ENCODE results near the gene IL2RA.

Gene IL2RA

DNA sequence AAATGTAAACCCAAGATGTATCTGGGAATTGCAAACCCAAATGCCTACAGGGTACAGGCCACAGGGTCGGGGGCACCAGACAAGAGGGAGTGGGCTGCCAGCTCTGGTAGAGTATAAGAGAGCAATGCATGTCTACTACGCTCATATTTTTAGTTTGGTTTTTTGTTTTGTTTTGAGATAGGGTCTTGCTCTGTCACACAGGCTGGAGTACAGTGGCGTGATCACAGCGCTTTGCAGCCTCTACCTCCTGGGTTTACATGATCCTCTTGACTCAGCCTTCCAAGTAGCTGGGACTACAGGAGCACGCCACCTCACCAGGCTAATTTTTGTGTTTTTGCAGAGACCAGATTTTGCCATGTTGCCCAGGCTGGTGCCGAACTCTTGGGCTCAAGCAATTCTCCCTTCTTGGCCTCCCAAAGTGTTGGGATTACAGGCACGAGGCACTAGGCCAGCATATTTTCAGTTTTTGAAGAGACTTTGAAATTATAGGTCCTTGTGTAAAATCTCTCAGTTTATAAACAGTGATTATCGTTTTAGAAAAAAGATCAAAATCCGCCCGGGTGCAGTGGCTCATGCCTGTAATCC lies 73.7 kb downstream of the IL2RA start:
- Histone ChIP-seq H3K9ac (ENCODE audit: low read depth in 1 of 2, low read length in 2 of 2) (no peak overlapping the region), H3K36me3 (ENCODE audit: control insufficient read depth in 2 of 2, insufficient read depth in 2 of 2, low read length in 2 of 2) (no peaks in the 10 kb centered on the region), H3K4me3 (ENCODE audit: low read length in 2 of 2) (no peak overlapping the region), H3K9me3 (ENCODE audit: control insufficient read depth in 2 of 2, low read length in 2 of 2) (no peaks in the 10 kb centered on the region), H3K4me1 (ENCODE audit: control insufficient read depth in 2 of 2, insufficient read depth in 2 of 2, low read length in 2 of 2) (peaks cover 7 to 8% of the 10 kb centered on the region in 2 donors), H3K27ac (ENCODE audit: low read depth in 2 of 2, low read length in 2 of 2) (peak overlapping the region in 1 of 2 donors; percentile 9), H3K27me3 (ENCODE audit: control insufficient read depth in 2 of 2, insufficient read depth in 2 of 2, low read length in 2 of 2) (no peaks in the 10 kb centered on the region)

DNA sequence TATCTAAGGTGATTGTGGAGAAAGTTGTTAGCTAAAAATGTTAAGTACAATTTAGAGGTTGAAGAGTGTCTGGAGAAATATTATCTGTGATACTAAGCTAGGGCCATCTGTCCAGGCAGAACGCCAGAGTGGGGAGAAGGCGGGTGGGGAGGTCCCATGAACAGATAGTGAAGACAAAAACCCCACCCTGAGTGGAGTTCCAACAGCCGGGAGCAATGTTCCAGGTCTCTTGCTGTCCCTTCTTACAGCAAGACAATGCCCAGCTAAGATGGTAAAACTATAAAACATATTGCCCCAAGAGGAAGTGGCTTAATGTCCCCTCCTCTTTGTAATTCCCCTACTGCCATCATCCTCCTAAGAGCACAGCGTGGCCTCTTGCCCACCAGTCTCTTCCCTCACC lies 74.4 kb downstream of the IL2RA start:
- Histone ChIP-seq H3K27me3 (ENCODE audit: control insufficient read depth in 2 of 2, insufficient read depth in 2 of 2, low read length in 2 of 2) (no peaks in the 10 kb centered on the region), H3K4me3 (ENCODE audit: low read length in 2 of 2) (peak overlapping the region in 1 of 2 donors; percentile 13), H3K9me3 (ENCODE audit: control insufficient read depth in 2 of 2, low read length in 2 of 2) (no peaks in the 10 kb centered on the region), H3K36me3 (ENCODE audit: control insufficient read depth in 2 of 2, insufficient read depth in 2 of 2, low read length in 2 of 2) (no peaks in the 10 kb centered on the region), H3K9ac (ENCODE audit: low read depth in 1 of 2, low read length in 2 of 2) (no peak overlapping the region), H3K27ac (ENCODE audit: low read depth in 2 of 2, low read length in 2 of 2) (peak overlapping the region in 1 of 2 donors; percentile 9), H3K4me1 (ENCODE audit: control insufficient read depth in 2 of 2, insufficient read depth in 2 of 2, low read length in 2 of 2) (peaks cover 7 to 8% of the 10 kb centered on the region in 2 donors)

DNA sequence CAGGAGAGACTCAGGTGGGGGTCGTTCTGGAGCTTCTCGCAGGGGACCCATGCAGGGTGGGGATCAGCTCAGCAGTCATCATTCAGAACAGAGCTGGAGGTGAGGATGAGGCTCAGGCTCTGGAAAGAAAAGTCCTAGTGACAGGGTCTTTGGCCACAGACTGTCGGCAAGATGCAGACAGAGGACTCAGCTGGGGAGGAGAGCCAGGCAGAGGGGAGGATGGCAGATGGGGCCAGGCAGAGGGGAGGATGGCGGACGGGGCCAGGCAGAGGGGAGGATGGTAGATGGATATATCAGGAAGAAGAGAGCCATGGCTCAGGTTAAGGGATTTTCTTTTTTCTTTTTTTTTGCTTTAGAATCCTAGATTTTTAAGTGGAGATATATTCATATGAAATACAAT lies 77.1 kb downstream of the IL2RA start:
- no peak overlapping the region for H3K4me3 ChIP-seq (ENCODE audit: low read length in 2 of 2)
- no peaks in the 10 kb centered on the region for H3K36me3 ChIP-seq (ENCODE audit: control insufficient read depth in 2 of 2, insufficient read depth in 2 of 2, low read length in 2 of 2)
- no peak overlapping the region for H3K9ac ChIP-seq (ENCODE audit: low read depth in 1 of 2, low read length in 2 of 2)
- peaks cover 7 to 8% of the 10 kb centered on the region in 2 donors for H3K4me1 ChIP-seq (ENCODE audit: control insufficient read depth in 2 of 2, insufficient read depth in 2 of 2, low read length in 2 of 2)
- no peaks in the 10 kb centered on the region for H3K27me3 ChIP-seq (ENCODE audit: control insufficient read depth in 2 of 2, insufficient read depth in 2 of 2, low read length in 2 of 2)
- no peaks in the 10 kb centered on the region for H3K9me3 ChIP-seq (ENCODE audit: control insufficient read depth in 2 of 2, low read length in 2 of 2)
- no peak overlapping the region for H3K27ac ChIP-seq (ENCODE audit: low read depth in 2 of 2, low read length in 2 of 2)

DNA sequence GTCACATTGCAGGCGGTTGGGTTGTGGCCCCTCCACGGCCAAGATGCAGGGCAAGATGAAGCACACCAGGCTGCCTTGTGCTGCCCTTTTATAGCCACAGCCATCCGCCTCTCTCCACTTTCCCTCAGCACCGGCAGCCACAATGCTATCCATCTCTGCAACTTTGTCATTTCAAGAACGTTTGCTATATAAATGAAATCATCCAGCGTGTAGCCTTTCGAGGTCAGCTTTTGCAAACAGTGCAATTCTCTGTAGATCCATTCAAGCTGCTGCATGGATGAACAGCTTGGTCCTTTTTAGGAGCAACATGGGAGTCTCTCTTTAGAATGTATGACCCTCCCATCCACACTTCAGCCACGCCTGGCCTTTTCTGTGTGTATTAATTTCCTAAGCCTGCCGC lies 78.4 kb downstream of the IL2RA start:
- Histone ChIP-seq H3K4me3 (ENCODE audit: low read length in 2 of 2) (no peak overlapping the region), H3K36me3 (ENCODE audit: control insufficient read depth in 2 of 2, insufficient read depth in 2 of 2, low read length in 2 of 2) (no peaks in the 10 kb centered on the region), H3K9ac (ENCODE audit: low read depth in 1 of 2, low read length in 2 of 2) (no peak overlapping the region), H3K27ac (ENCODE audit: low read depth in 2 of 2, low read length in 2 of 2) (peak overlapping the region in 1 of 2 donors; percentile 16), H3K4me1 (ENCODE audit: control insufficient read depth in 2 of 2, insufficient read depth in 2 of 2, low read length in 2 of 2) (peaks cover 7 to 8% of the 10 kb centered on the region in 2 donors), H3K9me3 (ENCODE audit: control insufficient read depth in 2 of 2, low read length in 2 of 2) (no peaks in the 10 kb centered on the region), H3K27me3 (ENCODE audit: control insufficient read depth in 2 of 2, insufficient read depth in 2 of 2, low read length in 2 of 2) (no peaks in the 10 kb centered on the region)

DNA sequence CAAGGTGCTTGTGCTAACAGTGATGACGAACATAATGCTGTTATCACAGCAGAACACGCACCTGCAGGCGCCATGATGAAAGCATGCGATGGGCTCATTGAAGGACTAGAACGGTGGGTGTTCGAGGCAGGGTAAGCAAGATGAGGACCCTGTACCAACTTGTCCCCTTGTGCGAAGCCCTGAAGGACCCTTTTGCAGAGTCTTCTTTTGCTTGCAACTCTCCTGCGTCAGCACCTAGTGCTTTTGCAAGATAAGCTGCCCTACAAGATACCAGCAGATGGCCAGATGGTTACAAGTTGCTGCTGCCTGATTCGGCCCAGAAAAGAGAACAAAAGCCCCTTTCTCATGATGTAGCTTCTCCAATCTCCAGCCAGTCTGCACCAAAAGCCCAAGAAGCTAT lies 80.6 kb downstream of the IL2RA start:
- Histone ChIP-seq H3K27me3 (ENCODE audit: control insufficient read depth in 2 of 2, insufficient read depth in 2 of 2, low read length in 2 of 2) (no peaks in the 10 kb centered on the region), H3K9me3 (ENCODE audit: control insufficient read depth in 2 of 2, low read length in 2 of 2) (no peaks in the 10 kb centered on the region), H3K27ac (ENCODE audit: low read depth in 2 of 2, low read length in 2 of 2) (no peak overlapping the region), H3K4me1 (ENCODE audit: control insufficient read depth in 2 of 2, insufficient read depth in 2 of 2, low read length in 2 of 2) (peaks cover under 1% of the 10 kb centered on the region in 2 donors), H3K4me3 (ENCODE audit: low read length in 2 of 2) (no peak overlapping the region), H3K36me3 (ENCODE audit: control insufficient read depth in 2 of 2, insufficient read depth in 2 of 2, low read length in 2 of 2) (no peaks in the 10 kb centered on the region), H3K9ac (ENCODE audit: low read depth in 1 of 2, low read length in 2 of 2) (no peak overlapping the region)

DNA sequence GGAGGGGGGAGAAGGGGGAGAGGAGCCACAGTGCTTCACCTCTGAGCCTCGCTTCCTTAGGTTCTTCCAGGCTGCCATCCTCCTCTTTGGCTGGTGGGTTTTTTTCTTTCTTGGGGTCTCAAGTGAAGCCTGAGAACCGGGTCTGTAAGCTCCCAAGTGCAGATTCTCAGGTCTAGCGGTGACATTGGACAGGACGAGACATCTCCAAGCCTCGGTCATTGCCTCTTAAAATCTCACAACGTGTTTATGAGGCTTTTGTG lies 84.0 kb downstream of the IL2RA start:
- no peaks in the 10 kb centered on the region for H3K27me3 ChIP-seq (ENCODE audit: control insufficient read depth in 2 of 2, insufficient read depth in 2 of 2, low read length in 2 of 2)
- peak overlapping the region; percentile 96 to 98 for H3K9ac ChIP-seq (ENCODE audit: low read depth in 1 of 2, low read length in 2 of 2)
- H3K27ac ChIP-seq (ENCODE audit: low read depth in 2 of 2, low read length in 2 of 2), result peak overlapping the region; percentile 96 to 98
- H3K36me3 ChIP-seq (ENCODE audit: control insufficient read depth in 2 of 2, insufficient read depth in 2 of 2, low read length in 2 of 2), result no peaks in the 10 kb centered on the region
- no peaks in the 10 kb centered on the region for H3K9me3 ChIP-seq (ENCODE audit: control insufficient read depth in 2 of 2, low read length in 2 of 2)
- H3K4me1 ChIP-seq (ENCODE audit: control insufficient read depth in 2 of 2, insufficient read depth in 2 of 2, low read length in 2 of 2), result peaks cover 11 to 12% of the 10 kb centered on the region in 2 donors
- H3K4me3 ChIP-seq (ENCODE audit: low read length in 2 of 2), result peak overlapping the region; percentile 95 to 99

DNA sequence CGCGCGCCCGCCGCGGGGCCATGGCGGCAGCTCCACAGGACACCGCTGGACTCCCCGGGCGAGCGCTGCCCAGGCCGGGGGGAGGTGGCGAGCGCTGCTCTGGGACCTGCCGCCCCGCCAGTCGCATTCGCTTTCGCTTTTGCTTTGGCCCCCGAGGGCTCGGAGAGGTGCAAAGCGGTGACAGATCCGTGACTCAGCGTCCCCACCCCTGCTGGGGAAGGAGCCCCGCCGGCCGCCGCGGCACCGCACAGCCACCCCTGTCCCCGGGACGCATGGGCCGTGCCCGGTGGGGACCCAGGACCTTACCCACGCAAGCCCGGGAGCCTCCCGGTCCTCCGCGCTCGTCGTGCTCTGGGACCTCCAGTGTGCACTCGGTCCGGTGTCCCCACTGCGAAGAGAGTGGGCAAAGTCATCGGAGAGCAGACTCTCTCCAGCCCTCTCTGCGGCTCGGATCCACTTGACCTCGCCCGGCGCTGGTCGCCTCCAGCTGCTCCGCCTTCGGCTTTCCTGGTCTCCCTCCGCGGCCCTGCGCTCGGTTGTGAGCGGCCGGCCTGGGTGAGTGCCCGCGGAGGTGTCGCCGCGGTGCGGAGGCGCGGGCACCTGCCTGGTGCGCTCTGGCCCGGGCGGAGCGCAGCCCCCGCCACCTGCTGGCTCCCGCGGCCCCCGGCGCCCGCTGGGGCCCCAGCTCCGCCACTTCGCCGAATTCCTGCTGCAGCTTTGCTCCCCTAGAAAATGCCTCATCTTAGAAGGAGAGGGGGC lies 84.5 kb downstream of the IL2RA start, which contains the start of gene IL15RA:
TSS of gene IL15RA (minus strand) at position 73 of the 759 bp plus-strand sequence. CDS start at position 22, 51 bp downstream.
- H3K9ac ChIP-seq (ENCODE audit: low read depth in 1 of 2, low read length in 2 of 2), result peak within 1 kb of the TSS; percentile 96 to 98
- H3K4me3 ChIP-seq (ENCODE audit: low read length in 2 of 2), result peak within 1 kb of the TSS; percentile 95 to 99
- H3K27ac ChIP-seq (ENCODE audit: low read depth in 2 of 2, low read length in 2 of 2), result peak within 1 kb of the TSS; percentile 96 to 98
- H3K36me3 ChIP-seq (ENCODE audit: control insufficient read depth in 2 of 2, insufficient read depth in 2 of 2, low read length in 2 of 2), result no peaks in the 10 kb centered on the region
- H3K4me1 ChIP-seq (ENCODE audit: control insufficient read depth in 2 of 2, insufficient read depth in 2 of 2, low read length in 2 of 2), result peaks cover 11 to 15% of the 10 kb centered on the region in 2 donors
- H3K27me3 ChIP-seq (ENCODE audit: control insufficient read depth in 2 of 2, insufficient read depth in 2 of 2, low read length in 2 of 2), result no peaks in the 10 kb centered on the region
- H3K9me3 ChIP-seq (ENCODE audit: control insufficient read depth in 2 of 2, low read length in 2 of 2), result no peaks in the 10 kb centered on the region

DNA sequence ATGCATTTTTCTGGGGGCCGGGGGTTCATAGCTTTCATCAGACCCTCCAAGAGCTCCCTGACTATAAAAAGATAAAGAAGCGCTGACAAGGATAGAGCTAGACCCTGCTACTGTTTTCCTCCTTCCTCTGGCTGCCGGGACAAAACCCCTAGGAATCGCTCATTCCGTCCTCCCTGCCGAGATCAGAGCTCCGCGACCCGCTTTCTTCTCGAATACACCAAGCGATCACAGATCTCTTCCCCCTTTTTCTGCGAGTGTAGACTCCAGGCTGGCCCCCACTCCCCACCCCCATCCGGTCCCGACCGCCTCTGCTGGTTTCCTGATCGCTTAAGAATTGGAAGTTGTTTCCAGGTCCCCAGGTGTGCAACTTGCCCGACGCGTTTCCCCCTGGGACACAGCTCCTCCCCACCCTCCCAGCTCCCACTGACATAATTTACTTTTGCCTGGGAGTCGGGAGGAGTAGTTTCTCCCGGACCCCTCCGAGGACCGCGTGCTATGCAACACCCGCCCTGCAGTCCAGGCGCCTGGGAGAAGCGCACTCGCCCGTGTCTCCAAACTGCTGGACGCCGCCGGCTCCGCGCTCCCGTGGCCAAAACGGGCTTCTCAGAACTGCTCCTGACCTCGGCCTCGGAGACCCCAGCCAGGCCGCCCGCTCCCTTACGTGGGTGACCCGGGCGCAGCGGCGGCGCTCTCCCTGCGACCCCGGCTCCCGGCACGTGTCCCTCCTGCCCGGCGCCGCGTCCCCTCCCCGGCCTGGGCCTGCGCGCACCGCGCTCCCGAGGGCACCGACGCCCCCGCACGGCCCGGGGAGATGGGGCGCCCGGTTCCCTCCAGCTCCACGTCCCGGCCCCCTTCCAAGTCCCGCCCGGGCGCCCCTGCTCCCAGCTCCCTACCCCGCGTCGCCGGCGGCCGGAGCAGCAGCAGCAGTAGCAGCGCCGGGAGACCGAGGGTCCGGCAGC lies 85.4 kb downstream of the IL2RA start:
- H3K4me1 ChIP-seq (ENCODE audit: control insufficient read depth in 2 of 2, insufficient read depth in 2 of 2, low read length in 2 of 2), result peaks cover 15 to 19% of the 10 kb centered on the region in 2 donors
- no peaks in the 10 kb centered on the region for H3K27me3 ChIP-seq (ENCODE audit: control insufficient read depth in 2 of 2, insufficient read depth in 2 of 2, low read length in 2 of 2)
- H3K4me3 ChIP-seq (ENCODE audit: low read length in 2 of 2), result peak overlapping the region; percentile 95 to 99
- no peaks in the 10 kb centered on the region for H3K36me3 ChIP-seq (ENCODE audit: control insufficient read depth in 2 of 2, insufficient read depth in 2 of 2, low read length in 2 of 2)
- H3K9ac ChIP-seq (ENCODE audit: low read depth in 1 of 2, low read length in 2 of 2), result peak overlapping the region; percentile 96 to 98
- peak overlapping the region; percentile 96 to 98 for H3K27ac ChIP-seq (ENCODE audit: low read depth in 2 of 2, low read length in 2 of 2)
- H3K9me3 ChIP-seq (ENCODE audit: control insufficient read depth in 2 of 2, low read length in 2 of 2), result no peaks in the 10 kb centered on the region

DNA sequence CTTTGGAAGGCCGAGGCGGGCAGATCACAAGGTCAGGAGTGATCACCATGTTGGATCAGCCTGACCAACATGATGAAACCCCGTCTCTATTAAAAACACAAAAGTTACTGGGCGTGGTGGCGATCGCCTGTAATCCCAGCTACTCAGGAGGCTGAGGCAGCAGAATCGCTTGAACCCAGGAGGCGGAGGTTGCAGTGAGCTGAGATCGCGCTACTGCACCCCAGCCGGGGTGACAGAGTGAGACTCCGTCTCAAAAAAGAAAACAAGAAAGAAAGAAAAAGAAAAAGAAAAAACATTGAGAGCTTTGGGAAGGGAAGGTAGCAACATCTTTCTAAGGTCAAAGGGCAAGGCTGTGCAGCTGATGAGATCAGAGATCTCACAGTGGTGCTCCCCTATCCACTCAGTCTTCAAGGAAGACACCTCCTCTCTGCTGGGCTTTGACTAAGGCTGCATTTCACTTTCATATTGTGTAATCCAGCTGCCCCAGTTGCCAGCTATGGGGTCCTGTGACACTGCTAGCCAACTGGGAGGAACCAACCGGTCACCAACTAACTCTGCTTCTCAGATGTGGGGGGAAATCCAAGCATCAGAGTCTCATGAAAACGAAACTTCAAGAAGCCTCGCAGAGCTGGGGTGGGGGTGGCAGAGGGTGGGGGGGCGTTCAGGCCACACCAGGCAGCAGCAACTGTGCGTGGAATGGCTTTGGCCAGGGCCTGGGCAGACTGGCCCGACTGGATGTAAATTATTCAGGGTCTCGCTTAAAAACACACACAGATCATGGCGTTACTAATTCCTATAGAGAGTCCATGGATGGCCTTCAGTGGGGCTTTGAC lies 86.3 kb downstream of the IL2RA start:
- H3K27ac ChIP-seq (ENCODE audit: low read depth in 2 of 2, low read length in 2 of 2), result peak overlapping the region; percentile 96 to 98
- no peaks in the 10 kb centered on the region for H3K36me3 ChIP-seq (ENCODE audit: control insufficient read depth in 2 of 2, insufficient read depth in 2 of 2, low read length in 2 of 2)
- H3K9ac ChIP-seq (ENCODE audit: low read depth in 1 of 2, low read length in 2 of 2), result peak overlapping the region; percentile 96 to 98
- H3K4me1 ChIP-seq (ENCODE audit: control insufficient read depth in 2 of 2, insufficient read depth in 2 of 2, low read length in 2 of 2), result peaks cover 24 to 26% of the 10 kb centered on the region in 2 donors
- H3K27me3 ChIP-seq (ENCODE audit: control insufficient read depth in 2 of 2, insufficient read depth in 2 of 2, low read length in 2 of 2), result no peaks in the 10 kb centered on the region
- no peaks in the 10 kb centered on the region for H3K9me3 ChIP-seq (ENCODE audit: control insufficient read depth in 2 of 2, low read length in 2 of 2)
- H3K4me3 ChIP-seq (ENCODE audit: low read length in 2 of 2), result peak overlapping the region; percentile 95 to 99

Data from mucosa of rectum (tissue), 2 donors.